ENCODE results near the gene ILKAP. TPM values are rescaled to one million over a fixed set of nuclear protein-coding genes. Genes with fewer than 3 reads are reported as not detected.

Gene ILKAP
- total RNA-seq, 2 donors from 2014 or later, result 22.8 to 44.8 TPM

- no peaks in the 10 kb centered on the region for H3K27me3 ChIP-seq
- no peak overlapping the region for H3K4me3 ChIP-seq
- ATAC-seq, result no peak
- DNase-seq, result no peak
- WGBS, 2 donors, result 77 to 85% methylated on average over 9 to 10 of the region's 10 CpGs
- peaks cover 43% of the 10 kb centered on the region for H3K4me1 ChIP-seq
- intact Hi-C loops (cut with DNase I), result no loop called here
- peak overlapping the region in 3 of 4 donors; percentile 53 to 84 (median 71) for H3K27ac ChIP-seq
- TF ChIP-seq POLR2A (IDR thresholded peaks at IDR 0.05) (no peak), CTCF (IDR thresholded peaks at IDR 0.05) (no peak)
- no peaks in the 10 kb centered on the region for H3K9me3 ChIP-seq
- peaks cover 5 to 6% of the 10 kb centered on the region in 2 donors for H3K36me3 ChIP-seq (replicated peaks in 1 of 2; ENCODE audit: insufficient read depth in 1 of 2, low read depth in 2 of 2)
These were observed 40.1 kb upstream of the ILKAP start for GRCh38 chr2:238243496-238244076.

GRCh38 chr2:238242731-238243495, 39.4 kb upstream of the ILKAP start:
- Histone ChIP-seq H3K27ac (peak overlapping the region; percentile 53 to 84 (median 68)), H3K4me3 (no peak overlapping the region), H3K9me3 (no peaks in the 10 kb centered on the region), H3K36me3 (replicated peaks in 1 of 2; ENCODE audit: insufficient read depth in 1 of 2, low read depth in 2 of 2) (peaks cover 5 to 6% of the 10 kb centered on the region in 2 donors), H3K27me3 (no peaks in the 10 kb centered on the region), H3K4me1 (peaks cover 50% of the 10 kb centered on the region)
- ATAC-seq, result peak; percentile 41
- peak; percentile 82 to 85 (median 84) for DNase-seq
- intact Hi-C loops (cut with DNase I), result no loop called here
- TF ChIP-seq CTCF (IDR thresholded peaks at IDR 0.05) (no peak), POLR2A (IDR thresholded peaks at IDR 0.05) (peak in 1 of 3 donors; percentile 30)
- 34 to 35% methylated on average over 6 to 7 of the region's 7 CpGs for WGBS, 2 donors

- no peaks in the 10 kb centered on the region for H3K9me3 ChIP-seq
- no peak overlapping the region for H3K4me3 ChIP-seq
- intact Hi-C loops (cut with DNase I), result no loop called here
- no peak for DNase-seq
- peaks cover 2 to 6% of the 10 kb centered on the region in 2 donors for H3K36me3 ChIP-seq (replicated peaks in 1 of 2; ENCODE audit: insufficient read depth in 1 of 2, low read depth in 2 of 2)
- ATAC-seq, result no peak
- WGBS, 2 donors, result 47 to 65% methylated on average over 2 of the region's 2 CpGs
- no peak for TF ChIP-seq CTCF (IDR thresholded peaks at IDR 0.05)
- no peak for TF ChIP-seq POLR2A (IDR thresholded peaks at IDR 0.05)
- H3K27ac ChIP-seq, result peak overlapping the region in 3 of 4 donors; percentile 64 to 84 (median 71)
- H3K27me3 ChIP-seq, result no peaks in the 10 kb centered on the region
- peaks cover 51% of the 10 kb centered on the region for H3K4me1 ChIP-seq
These were observed 38.5 kb upstream of the ILKAP start for GRCh38 chr2:238241970-238242369.

- H3K9me3 ChIP-seq, result no peaks in the 10 kb centered on the region
- intact Hi-C loops (cut with DNase I), result no loop called here
- peak; percentile 90 to 95 (median 92) for DNase-seq
- peak overlapping the region; percentile 50 to 85 (median 78) for H3K27ac ChIP-seq
- H3K4me3 ChIP-seq, result no peak overlapping the region
- no peaks in the 10 kb centered on the region for H3K27me3 ChIP-seq
- peaks cover 51% of the 10 kb centered on the region for H3K4me1 ChIP-seq
- peak; percentile 69 for ATAC-seq
- TF ChIP-seq POLR2A (IDR thresholded peaks at IDR 0.05), result peak in 1 of 3 donors; percentile 3
- TF ChIP-seq CTCF (IDR thresholded peaks at IDR 0.05), result no peak
- peaks cover 0 to 6% of the 10 kb centered on the region in 2 donors for H3K36me3 ChIP-seq (replicated peaks in 1 of 2; ENCODE audit: insufficient read depth in 1 of 2, low read depth in 2 of 2)
- 10 to 23% methylated on average over 18 to 66 of the region's 71 CpGs for WGBS, 2 donors
These were observed 37.5 kb upstream of the ILKAP start for GRCh38 chr2:238240757-238241711.
